Posterior cingulate gyrus (tissue), 11 donors: ENCODE data around the gene TMEM59L.

Experiments used
- DNase-seq, 10 donors: peaks; one replicate each; pipeline versions ENCODE4 v3.0.0 to v3.0.0-alpha.2; 2020 to 2021; ENCODE audit warnings: mixed read lengths in 3 of 10
- intact Hi-C: fragments of 100-400 bp; cut with DNase I; formaldehyde crosslinking; loops from one replicate; pipeline ENCODE4 v1.15.1; 2023

The TMEM59L gene

DNA sequence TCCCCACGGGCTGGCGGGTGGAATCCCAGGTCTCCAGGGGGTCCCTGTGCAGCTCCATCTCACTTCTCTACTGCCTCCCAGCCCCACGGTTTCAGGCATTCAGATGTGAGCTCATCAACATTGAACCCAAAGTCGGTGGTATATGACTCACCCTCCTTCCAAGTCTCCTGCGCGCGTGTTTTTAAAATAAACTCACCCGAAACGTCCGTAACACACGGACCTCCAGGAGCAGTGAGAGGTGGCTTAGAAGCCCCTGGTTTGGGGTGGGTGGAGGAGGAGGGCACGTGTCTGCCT, 56.8 kb downstream of the TMEM59L start:
- intact Hi-C loops = no loop called here
- peak in 2 of 10 donors; percentile 9 to 78 for DNase-seq

DNA sequence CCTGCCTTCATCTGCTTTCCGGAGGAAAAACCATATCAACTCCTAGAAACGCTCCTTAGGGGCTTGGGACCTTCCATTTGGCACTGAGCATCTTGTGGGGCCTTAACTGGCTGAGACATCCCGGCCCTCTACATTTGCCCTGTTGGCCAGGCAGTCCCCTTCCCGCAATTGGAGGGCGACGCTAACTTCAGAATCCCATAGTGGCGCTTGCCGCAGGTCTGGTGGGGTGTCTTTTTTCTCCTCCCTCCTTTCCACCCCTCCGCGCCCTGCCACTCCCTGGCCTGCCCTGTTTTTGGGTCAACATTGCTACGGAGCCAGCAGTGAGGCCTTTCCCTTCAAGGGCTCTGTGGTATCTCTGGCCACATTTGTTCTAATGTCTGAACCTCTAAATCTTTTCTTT, 57.2 kb downstream of the TMEM59L start:
- intact Hi-C loops = loop anchor here (5.0 kb wide), 1 partner anchor 73 kb away; no protein-coding TSS in a partner anchor
- DNase-seq = peak in 1 of 10 donors; percentile 50

DNA sequence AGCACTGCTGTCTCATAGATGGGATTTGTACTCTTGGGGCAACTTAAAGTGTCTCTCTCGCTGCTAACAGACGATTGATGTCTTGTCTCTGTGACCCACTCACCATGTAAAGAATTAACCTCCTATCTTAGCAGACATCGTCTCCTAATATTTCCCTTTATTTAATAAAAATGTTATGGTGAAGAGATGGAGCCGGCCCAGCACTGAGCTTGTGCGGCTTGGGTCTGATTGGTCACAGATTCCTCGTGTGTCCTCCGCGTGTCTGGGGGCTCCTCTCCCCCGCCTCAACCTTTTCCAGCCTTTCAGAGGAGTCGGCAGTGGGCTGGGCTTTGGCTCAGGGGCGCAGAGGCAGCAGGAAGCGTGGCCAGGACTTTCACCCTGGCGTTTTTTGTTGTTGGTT, 57.6 kb downstream of the TMEM59L start:
- DNase-seq = peak in 1 of 10 donors; percentile 70
- intact Hi-C loops = loop anchor here (5.0 kb wide), 1 partner anchor 73 kb away; no protein-coding TSS in a partner anchor
